NCI-H526 (cell line): ENCODE data around the gene RNASEH2A.

Experiments used
- DNase-seq, 2 experiments: peaks; one replicate each; lab custom pipeline; 2025; lab: John Stamatoyannopoulos, UW

Gene RNASEH2A

GRCh38 chr19:12859546-12859945, 53.2 kb downstream of the RNASEH2A start:
- no peak for DNase-seq
